22Rv1 (cell line): ENCODE data around the gene FLVCR2.
"Not testable (repeated sequence)": the region's sequence is repeated elsewhere in the genome, so short reads cannot be mapped to it uniquely, and the experiment has no call there.

Experiments
- H3K27ac ChIP-seq: fragments of 450-650 bp; 2 replicates; pipeline ENCODE4 v1.5.1; 2017
- CTCF ChIP-seq: fragments of 450-650 bp; IDR thresholded peaks from 2 replicates; pipeline ENCODE4 v1.5.1; 2017; ENCODE audit warnings: mild to moderate bottlenecking
- ZFX ChIP-seq: fragments of 450-650 bp; IDR thresholded peaks from 2 replicates; pipeline ENCODE4 v1.6.1; 2017; ENCODE audit warnings: antibody characterized with exemption, borderline replicate concordance

Gene FLVCR2

GRCh38 chr14:75591331-75591946 is 13.0 kb downstream of the FLVCR2 start:
- TF ChIP-seq CTCF (no peak), ZFX (no peak)

GRCh38 chr14:75591987-75592575 is 13.7 kb downstream of the FLVCR2 start:
- TF ChIP-seq ZFX (no peak), CTCF (no peak)
- H3K27ac ChIP-seq: no peak overlapping the region

More at GRCh38 chr14:75591331-75591946, 13.0 kb downstream of the FLVCR2 start:
- H3K27ac ChIP-seq: no peak overlapping the region

- no peak overlapping the region for H3K27ac ChIP-seq
- TF ChIP-seq ZFX (no peak), CTCF (no peak)
Measured at GRCh38 chr14:75595226-75595625, 16.8 kb downstream of the FLVCR2 start.

- no peak overlapping the region for H3K27ac ChIP-seq
- TF ChIP-seq CTCF: no peak
- no peak for TF ChIP-seq ZFX
Measured at GRCh38 chr14:75597149-75597548, 18.7 kb downstream of the FLVCR2 start.

- not testable (repeated sequence) for H3K27ac ChIP-seq
Measured at GRCh38 chr14:75600100-75600499, 21.7 kb downstream of the FLVCR2 start.

GRCh38 chr14:75601061-75601460 is 22.6 kb downstream of the FLVCR2 start:
- H3K27ac ChIP-seq: not testable (repeated sequence)

GRCh38 chr14:75602503-75602902 is 24.1 kb downstream of the FLVCR2 start:
- TF ChIP-seq ZFX (no peak), CTCF (no peak)
- H3K27ac ChIP-seq: no peak overlapping the region

- no peak for TF ChIP-seq ZFX
- no peak for TF ChIP-seq CTCF
- no peak overlapping the region for H3K27ac ChIP-seq
Measured at GRCh38 chr14:75604979-75605851, 26.8 kb downstream of the FLVCR2 start.
